ENCODE measurements around the gene RELN. TPM values are rescaled to one million over a fixed set of nuclear protein-coding genes. Genes with fewer than 3 reads are reported as not detected.

Gene RELN
- total and polyA plus RNA-seq, 2 donors from 2014 or later, result 0.95 to 5.4 TPM

DNA sequence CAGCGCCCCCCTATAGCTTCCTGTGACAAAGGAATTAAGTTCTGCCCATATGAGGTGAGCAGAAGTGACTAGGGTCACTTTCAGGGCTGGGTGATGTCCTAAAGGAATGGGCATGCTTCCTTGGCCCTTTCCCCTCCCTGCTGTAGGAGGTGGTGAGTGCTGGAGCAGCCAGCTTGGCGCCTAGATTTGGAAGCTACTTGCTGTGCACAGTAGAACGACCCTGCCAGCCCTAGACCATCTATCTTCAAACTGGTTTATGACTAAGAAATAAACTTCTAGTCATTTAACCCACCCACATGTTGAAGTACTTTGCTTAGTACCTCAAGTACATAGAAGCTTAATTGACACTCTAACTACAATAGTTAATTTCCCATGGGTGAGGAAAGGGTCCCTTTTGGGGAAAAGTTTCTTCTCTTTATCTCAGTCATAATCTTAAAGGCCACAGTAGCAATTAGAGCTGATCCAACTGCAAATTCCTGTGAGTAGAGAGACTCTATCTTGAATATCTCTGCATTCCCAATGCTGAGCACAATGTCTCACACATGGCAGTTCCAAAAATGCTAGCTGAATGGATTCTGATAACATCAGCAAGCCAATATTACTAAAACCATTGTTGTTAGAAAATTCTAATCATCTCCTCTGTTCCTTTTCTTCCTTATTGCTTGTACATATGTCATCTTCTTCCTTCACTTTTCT is 227.2 kb downstream of the RELN start:
- no peak for TF ChIP-seq CTCF (IDR thresholded peaks at IDR 0.05; ENCODE audit: borderline replicate concordance, extremely low read depth, insufficient read depth)
- no peak overlapping the region for H3K27ac ChIP-seq (ENCODE audit: low read depth in 2 of 2, low read length in 2 of 2)
- intact Hi-C loops (cut with DNase I), result no loop called here

GRCh38 chr7:103752995-103753394 is 236.5 kb downstream of the RELN start:
- no peaks in the 10 kb centered on the region for H3K9me3 ChIP-seq (ENCODE audit: control insufficient read depth in 2 of 3, insufficient read depth in 1 of 3, low read length in 3 of 3)
- H3K4me1 ChIP-seq (ENCODE audit: control insufficient read depth in 2 of 3, insufficient read depth in 2 of 3, low read depth in 1 of 3, low read length in 3 of 3), result no peaks in the 10 kb centered on the region
- no peak for TF ChIP-seq CTCF (IDR thresholded peaks at IDR 0.05; ENCODE audit: borderline replicate concordance, extremely low read depth, insufficient read depth)
- no peak overlapping the region for H3K9ac ChIP-seq (ENCODE audit: low read length in 3 of 3)
- peak in 1 of 5 donors; percentile 6 for DNase-seq
- no peaks in the 10 kb centered on the region for H3K36me3 ChIP-seq (ENCODE audit: control insufficient read depth in 2 of 3, insufficient read depth in 3 of 3, low read length in 3 of 3)
- FAIRE-seq, result no peak
- intact Hi-C loops (cut with DNase I), result no loop called here
- no peaks in the 10 kb centered on the region for H3K27me3 ChIP-seq (ENCODE audit: control insufficient read depth, insufficient read depth, low read length)
- no peak overlapping the region for H3K4me3 ChIP-seq (ENCODE audit: low read length in 3 of 3)
- H3K27ac ChIP-seq (ENCODE audit: low read depth in 2 of 2, low read length in 2 of 2), result no peak overlapping the region

More for the DNA sequence above, 227.2 kb downstream of the RELN start:
- Histone ChIP-seq H3K4me3 (ENCODE audit: low read length in 3 of 3) (no peak overlapping the region), H3K27me3 (ENCODE audit: control insufficient read depth, insufficient read depth, low read length) (no peaks in the 10 kb centered on the region), H3K36me3 (ENCODE audit: control insufficient read depth in 2 of 3, insufficient read depth in 3 of 3, low read length in 3 of 3) (no peaks in the 10 kb centered on the region), H3K9me3 (ENCODE audit: control insufficient read depth in 2 of 3, insufficient read depth in 1 of 3, low read length in 3 of 3) (no peaks in the 10 kb centered on the region), H3K9ac (ENCODE audit: low read length in 3 of 3) (no peak overlapping the region), H3K4me1 (ENCODE audit: control insufficient read depth in 2 of 3, insufficient read depth in 2 of 3, low read depth in 1 of 3, low read length in 3 of 3) (no peaks in the 10 kb centered on the region)
- DNase-seq (no peak), FAIRE-seq (no peak)

DNA sequence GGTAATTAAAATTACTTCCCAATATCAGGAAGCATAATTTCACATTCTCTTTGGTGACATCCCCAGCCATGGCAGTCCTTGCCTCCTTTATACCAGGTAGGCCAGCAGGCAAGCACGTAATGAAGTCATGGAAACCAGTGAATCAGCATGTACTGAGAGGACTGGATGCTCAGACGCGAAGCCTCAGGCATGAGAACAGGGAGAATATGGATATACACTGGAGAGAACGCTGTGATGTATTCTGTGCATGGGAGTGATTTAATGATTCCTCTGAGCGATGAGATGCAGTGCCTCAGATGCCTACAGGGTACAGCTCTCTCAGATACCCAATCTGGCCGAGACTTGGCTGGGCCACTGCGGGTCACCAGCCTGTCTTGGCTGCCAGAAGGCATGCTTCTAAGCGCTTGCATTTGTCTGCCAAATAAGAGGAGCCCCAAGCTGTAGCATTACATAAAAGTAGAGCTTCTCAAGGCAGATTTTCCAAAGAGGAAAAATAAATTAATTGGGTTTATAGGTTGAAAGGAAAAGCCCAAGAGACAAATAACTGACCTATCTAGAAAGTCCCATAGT is 238.1 kb downstream of the RELN start:
- H3K4me1 ChIP-seq (ENCODE audit: control insufficient read depth in 2 of 3, insufficient read depth in 2 of 3, low read depth in 1 of 3, low read length in 3 of 3), result no peaks in the 10 kb centered on the region

More for the DNA sequence above, 238.1 kb downstream of the RELN start:
- intact Hi-C loops (cut with DNase I), result no loop called here
- H3K4me3 ChIP-seq (ENCODE audit: low read length in 3 of 3), result no peak overlapping the region
- no peak for FAIRE-seq
- H3K27ac ChIP-seq (ENCODE audit: low read depth in 2 of 2, low read length in 2 of 2), result no peak overlapping the region
- H3K9me3 ChIP-seq (ENCODE audit: control insufficient read depth in 2 of 3, insufficient read depth in 1 of 3, low read length in 3 of 3), result no peaks in the 10 kb centered on the region
- no peaks in the 10 kb centered on the region for H3K36me3 ChIP-seq (ENCODE audit: control insufficient read depth in 2 of 3, insufficient read depth in 3 of 3, low read length in 3 of 3)
- no peak for DNase-seq
- H3K27me3 ChIP-seq (ENCODE audit: control insufficient read depth, insufficient read depth, low read length), result no peaks in the 10 kb centered on the region
- no peak overlapping the region for H3K9ac ChIP-seq (ENCODE audit: low read length in 3 of 3)
- no peak for TF ChIP-seq CTCF (IDR thresholded peaks at IDR 0.05; ENCODE audit: borderline replicate concordance, extremely low read depth, insufficient read depth)
